ENCODE data around the gene VRK2. TPM values are rescaled to one million over a fixed set of nuclear protein-coding genes. Genes with fewer than 3 reads are reported as not detected.

The VRK2 gene
- total RNA-seq, 4 donors from 2014 or later = 11.1 to 18.3 (median 15.1) TPM

DNA sequence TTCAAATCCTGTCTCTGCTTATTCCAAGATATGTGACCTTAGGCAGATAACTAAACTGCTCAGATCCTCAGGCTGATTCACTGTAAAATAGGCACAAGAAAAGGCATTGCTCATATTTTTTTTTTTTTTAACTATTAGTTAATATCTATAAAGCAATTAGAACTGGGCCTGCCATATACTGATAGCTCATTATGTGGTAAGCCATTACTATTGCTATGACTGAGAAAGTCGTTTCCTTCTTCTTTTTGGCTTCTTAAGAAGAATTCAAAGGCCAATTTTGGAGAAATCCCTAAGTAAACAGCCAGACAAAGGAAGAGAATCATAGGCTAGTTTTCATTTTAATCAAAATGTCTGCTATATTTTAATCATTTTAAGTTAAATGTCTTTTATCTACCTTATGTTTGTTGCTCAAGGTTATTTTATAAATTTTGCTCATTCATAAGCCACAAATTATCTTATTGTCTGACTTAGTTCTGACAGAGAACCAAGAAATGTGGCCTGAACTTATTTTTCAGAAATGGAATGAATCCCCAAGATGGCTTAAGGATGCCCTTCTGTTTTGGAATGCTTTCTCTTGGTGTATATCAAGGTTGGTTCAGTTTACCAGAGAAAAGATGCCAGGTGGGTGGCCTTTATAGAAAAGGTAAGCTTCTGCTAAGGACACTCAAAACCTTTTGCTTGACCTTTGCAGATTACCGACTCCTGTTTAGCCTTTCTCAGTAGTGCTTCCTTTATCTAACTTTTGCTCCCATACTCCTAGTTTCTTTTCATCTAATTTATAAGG is 21.3 kb upstream of the VRK2 start:
- Histone ChIP-seq H3K9me3 (no peaks in the 10 kb centered on the region), H3K27ac (no peak overlapping the region), H3K4me3 (no peak overlapping the region), H3K27me3 (no peaks in the 10 kb centered on the region), H3K4me1 (no peaks in the 10 kb centered on the region), H3K36me3 (no peaks in the 10 kb centered on the region)
- WGBS = 80% methylated on average over 2 of the region's 2 CpGs
- no peak for TF ChIP-seq POLR2A (IDR thresholded peaks at IDR 0.05)
- TF ChIP-seq, protein P1, sequence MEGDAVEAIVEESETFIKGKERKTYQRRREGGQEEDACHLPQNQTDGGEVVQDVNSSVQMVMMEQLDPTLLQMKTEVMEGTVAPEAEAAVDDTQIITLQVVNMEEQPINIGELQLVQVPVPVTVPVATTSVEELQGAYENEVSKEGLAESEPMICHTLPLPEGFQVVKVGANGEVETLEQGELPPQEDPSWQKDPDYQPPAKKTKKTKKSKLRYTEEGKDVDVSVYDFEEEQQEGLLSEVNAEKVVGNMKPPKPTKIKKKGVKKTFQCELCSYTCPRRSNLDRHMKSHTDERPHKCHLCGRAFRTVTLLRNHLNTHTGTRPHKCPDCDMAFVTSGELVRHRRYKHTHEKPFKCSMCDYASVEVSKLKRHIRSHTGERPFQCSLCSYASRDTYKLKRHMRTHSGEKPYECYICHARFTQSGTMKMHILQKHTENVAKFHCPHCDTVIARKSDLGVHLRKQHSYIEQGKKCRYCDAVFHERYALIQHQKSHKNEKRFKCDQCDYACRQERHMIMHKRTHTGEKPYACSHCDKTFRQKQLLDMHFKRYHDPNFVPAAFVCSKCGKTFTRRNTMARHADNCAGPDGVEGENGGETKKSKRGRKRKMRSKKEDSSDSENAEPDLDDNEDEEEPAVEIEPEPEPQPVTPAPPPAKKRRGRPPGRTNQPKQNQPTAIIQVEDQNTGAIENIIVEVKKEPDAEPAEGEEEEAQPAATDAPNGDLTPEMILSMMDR (IDR thresholded peaks at IDR 0.05) = no peak
- TF ChIP-seq EP300 (IDR thresholded peaks at IDR 0.05) = no peak
- TF ChIP-seq POLR2AphosphoS5 (IDR thresholded peaks at IDR 0.05) = no peak
- no peak for DNase-seq (ENCODE audit: low spot score in 2 of 2)

DNA sequence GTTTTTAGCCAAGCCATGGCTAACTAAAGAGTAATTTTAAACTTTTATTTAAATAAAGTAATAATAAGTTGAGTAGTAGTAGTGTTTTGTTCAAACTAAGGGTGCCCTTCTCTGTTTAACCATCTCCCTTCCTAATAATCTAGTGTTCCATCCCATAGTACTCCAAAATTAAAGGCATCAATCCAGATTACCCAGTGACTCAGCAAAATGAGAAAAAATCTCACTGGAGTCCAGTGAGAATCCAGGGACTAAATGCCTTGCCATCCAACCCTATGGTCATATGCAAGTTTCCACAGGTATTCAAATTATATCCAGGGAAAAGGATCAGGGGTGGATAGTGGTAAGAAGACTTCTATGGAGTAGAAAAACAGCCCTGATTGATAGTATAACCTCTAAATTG is 19.6 kb upstream of the VRK2 start:
- H3K4me3 ChIP-seq = no peak overlapping the region
- no peak overlapping the region for H3K27ac ChIP-seq
- DNase-seq (ENCODE audit: low spot score in 2 of 2) = no peak
- no peaks in the 10 kb centered on the region for H3K27me3 ChIP-seq
- H3K36me3 ChIP-seq = no peaks in the 10 kb centered on the region
- TF ChIP-seq, protein P1 (IDR thresholded peaks at IDR 0.05) = no peak
- no peak for TF ChIP-seq POLR2A (IDR thresholded peaks at IDR 0.05)
- no peak for TF ChIP-seq POLR2AphosphoS5 (IDR thresholded peaks at IDR 0.05)
- TF ChIP-seq EP300 (IDR thresholded peaks at IDR 0.05) = no peak
- no peaks in the 10 kb centered on the region for H3K4me1 ChIP-seq
- H3K9me3 ChIP-seq = no peaks in the 10 kb centered on the region

DNA sequence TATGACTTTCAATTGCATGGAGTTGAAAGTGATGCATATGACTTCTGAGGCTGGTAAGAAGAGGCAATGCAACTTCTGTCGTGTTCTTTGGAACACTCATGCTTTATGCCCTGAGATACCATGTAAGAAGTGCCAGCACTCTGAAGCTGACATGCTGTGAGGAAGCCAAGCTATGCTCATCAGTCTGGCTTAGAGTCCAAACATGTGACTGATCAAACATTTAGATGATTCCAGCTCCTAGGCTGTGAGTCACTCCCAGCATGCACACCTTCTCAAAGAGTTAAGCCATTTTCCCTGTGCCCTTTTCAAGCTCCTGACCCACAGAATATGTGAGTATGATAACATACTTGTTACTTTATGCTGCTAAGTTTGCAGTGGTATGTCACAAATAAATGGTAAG is 15.8 kb upstream of the VRK2 start:
- 71% methylated on average over 1 of the region's 1 CpG for WGBS
- Histone ChIP-seq H3K9me3 (no peaks in the 10 kb centered on the region), H3K27ac (no peak overlapping the region), H3K4me1 (no peaks in the 10 kb centered on the region), H3K36me3 (no peaks in the 10 kb centered on the region), H3K27me3 (no peaks in the 10 kb centered on the region), H3K4me3 (no peak overlapping the region)
- DNase-seq (ENCODE audit: low spot score in 2 of 2) = no peak
- TF ChIP-seq, protein P1 (IDR thresholded peaks at IDR 0.05) = no peak
- TF ChIP-seq POLR2A (IDR thresholded peaks at IDR 0.05) (no peak), EP300 (IDR thresholded peaks at IDR 0.05) (no peak), POLR2AphosphoS5 (IDR thresholded peaks at IDR 0.05) (no peak)

DNA sequence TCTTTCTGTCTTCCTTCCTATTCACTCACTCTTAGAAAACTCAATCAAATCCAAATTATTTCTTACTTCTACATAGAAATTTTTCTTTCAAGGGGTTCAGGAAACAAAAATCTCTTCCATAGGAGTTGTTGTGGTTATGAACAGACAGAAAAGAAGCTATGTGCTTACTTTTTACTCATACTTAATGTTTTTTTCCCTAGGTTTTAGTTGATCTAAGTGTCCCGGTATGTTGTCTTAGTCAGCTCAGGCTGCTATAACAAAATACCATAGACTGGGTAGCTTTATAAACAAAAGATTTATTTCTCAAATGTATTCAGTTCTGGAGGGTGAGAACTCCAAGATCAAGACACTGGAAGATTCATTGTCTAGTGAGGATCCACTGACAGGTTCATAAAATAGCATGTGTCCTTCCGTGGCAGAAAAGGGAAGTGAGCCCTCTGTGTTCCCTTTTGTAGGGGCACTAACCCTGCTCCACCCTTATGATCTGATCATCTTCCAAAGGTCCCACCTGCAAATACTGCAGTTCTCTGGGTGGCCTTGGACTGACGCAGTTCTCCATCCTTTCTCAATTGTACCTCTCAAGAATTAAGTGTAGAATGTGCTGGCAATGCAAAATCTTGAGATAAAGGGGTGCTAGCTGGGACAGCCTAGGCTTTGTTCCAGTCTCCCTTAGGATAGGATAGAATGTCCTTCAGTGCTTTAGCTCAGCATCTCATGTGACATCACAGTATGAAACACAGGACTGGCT is 14.4 kb upstream of the VRK2 start:
- no peak for DNase-seq (ENCODE audit: low spot score in 2 of 2)

DNA sequence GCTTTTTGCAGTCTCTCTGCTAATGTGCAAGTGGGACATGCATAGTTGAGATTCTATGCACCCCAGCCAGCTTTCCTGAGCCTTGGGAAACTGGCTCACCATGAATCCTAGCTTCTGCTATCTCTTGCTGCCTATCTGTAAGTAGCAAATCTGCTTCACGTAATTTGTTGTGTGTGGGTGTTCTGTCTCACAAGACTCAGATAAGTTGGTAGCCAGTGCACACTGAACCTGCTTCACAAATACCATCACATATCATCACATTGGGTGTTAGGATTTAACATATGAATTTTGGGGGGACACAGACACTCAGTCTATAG is 13.9 kb upstream of the VRK2 start:
- TF ChIP-seq EP300 (IDR thresholded peaks at IDR 0.05) (no peak), POLR2A (IDR thresholded peaks at IDR 0.05) (no peak), POLR2AphosphoS5 (IDR thresholded peaks at IDR 0.05) (no peak)
- TF ChIP-seq, protein P1 (IDR thresholded peaks at IDR 0.05) = no peak
- DNase-seq (ENCODE audit: low spot score in 2 of 2) = no peak
- Histone ChIP-seq H3K36me3 (no peaks in the 10 kb centered on the region), H3K4me3 (no peak overlapping the region), H3K27me3 (no peaks in the 10 kb centered on the region), H3K9me3 (no peaks in the 10 kb centered on the region), H3K4me1 (no peaks in the 10 kb centered on the region), H3K27ac (no peak overlapping the region)
- 93% methylated on average over 1 of the region's 1 CpG for WGBS

More for the DNA sequence above, 14.4 kb upstream of the VRK2 start:
- Histone ChIP-seq H3K4me3 (no peak overlapping the region), H3K27me3 (no peaks in the 10 kb centered on the region), H3K4me1 (no peaks in the 10 kb centered on the region), H3K36me3 (no peaks in the 10 kb centered on the region), H3K27ac (no peak overlapping the region), H3K9me3 (no peaks in the 10 kb centered on the region)
- TF ChIP-seq, protein P1 (IDR thresholded peaks at IDR 0.05) = no peak
- TF ChIP-seq POLR2A (IDR thresholded peaks at IDR 0.05) = no peak
- no peak for TF ChIP-seq POLR2AphosphoS5 (IDR thresholded peaks at IDR 0.05)
- TF ChIP-seq EP300 (IDR thresholded peaks at IDR 0.05) = no peak
- 90% methylated on average over 3 of the region's 3 CpGs for WGBS
